K562 (cell line): ENCODE data around the gene MTHFR. TPM values are rescaled to one million over a fixed set of nuclear protein-coding genes. Genes with fewer than 3 reads are reported as not detected.

Experiments used
- CHD7 ChIP-seq: fragments of 200-600 bp; sonication (generic); IDR thresholded peaks from one replicate; pipeline ENCODE4 v1.6.1; 2012; ENCODE audit warnings: mild to moderate bottlenecking, low read depth, low read length, inconsistent platforms
- TOE1 ChIP-seq, 2 experiments: fragments of 450-650 bp in 1 of 2; sonication (generic) in 1 of 2; formaldehyde crosslinking in 1 of 2; IDR thresholded peaks; 2 replicates each; pipeline versions ENCODE4 v1.7.1 to v1.8.0; 2016 to 2022; ENCODE audit warnings: borderline replicate concordance in 2 of 2, mild to moderate bottlenecking in 2 of 2, antibody characterized with exemption in 1 of 2, inconsistent platforms in 1 of 2, low read depth in 1 of 2, missing genetic modification reagents in 1 of 2, moderate library complexity in 1 of 2
- ZBTB40 ChIP-seq, 2 experiments: fragments of 450-650 bp in 1 of 2; sonication (generic) in 1 of 2; formaldehyde crosslinking in 1 of 2; IDR thresholded peaks; 2 replicates each; pipeline versions ENCODE4 v1.7.1 to v1.9.0; 2016 to 2022; ENCODE audit warnings: inconsistent platforms in 1 of 2, mild to moderate bottlenecking in 1 of 2, missing genetic modification reagents in 1 of 2
- ZNF24 ChIP-seq: fragments of 450-650 bp; IDR thresholded peaks from 2 replicates; pipeline ENCODE4 v1.6.1; 2016
- polyA plus RNA-seq, 8 experiments: library from polyadenylated mRNA; depleted of rRNA in 4 of 8; stranded (reverse) in 5 of 8; unstranded in 3 of 8; fragments of >200 nt; fragmentation: Nextera tagmentation in 2 of 8; fragmentation: Illumina TruSeq in 1 of 8; extraction: Ambion mirVana in 2 of 8; extraction: Trizol in 1 of 8; gene quantifications; 2 replicates each; pipeline versions ENCODE4 v1.2.1 to v1.2.3, GENCODE V29; 2011 to 2014; ENCODE audit warnings: inconsistent platforms in 1 of 8, missing spikeins in 1 of 8
- total RNA-seq, 7 experiments: library from RNA; depleted of rRNA in 6 of 7; stranded (reverse); fragments of >200 nt in 6 of 7; fragmentation: Illumina TruSeq in 2 of 7; extraction: Trizol in 2 of 7; gene quantifications; 2 replicates each; pipeline versions ENCODE4 v1.2.1 to v1.2.3, GENCODE V29; 2011 to 2021; ENCODE audit warnings: low replicate concordance in 1 of 7

The MTHFR gene
- total and polyA plus RNA-seq, 9 of the 15 experiments (the other 6 are each of a cell fraction or from before 2014, with no cell fraction given), result 5.0 to 104 (median 62.6) TPM

GRCh38 chr1:11735854-11736745, 69.7 kb downstream of the MTHFR start, which contains the start of gene AGTRAP (continued):
- TF ChIP-seq ZBTB40 (IDR thresholded peaks at IDR 0.05) (peak; percentile 4), ZBTB40 (CRISPR knock-in tag; IDR thresholded peaks at IDR 0.05) (no peak), TOE1 (IDR thresholded peaks at IDR 0.05; ENCODE audit: borderline replicate concordance) (peak; percentile 100), TOE1 (CRISPR knock-in tag; IDR thresholded peaks at IDR 0.05; ENCODE audit: borderline replicate concordance, low read depth) (peak; percentile 19; the same call in 1 of the 2 replicates), CHD7 (no peak), ZNF24 (no peak)
